ENCODE data around the gene SRC.

GRCh38 chr20:37398750-37399621, 53.0 kb downstream of the SRC start:
- TF ChIP-seq EZH2 (IDR thresholded peaks at IDR 0.05) (no peak), FOXP2 (optimal IDR thresholded peaks at IDR 0.05; ENCODE audit: control extremely low read depth, extremely low read length, insufficient read depth) (no peak), POLR2AphosphoS5 (IDR thresholded peaks at IDR 0.05; ENCODE audit: borderline replicate concordance, low read depth, low read length) (no peak)
